HG03175 (cell line): ENCODE measurements around the gene KCNH1.

Source experiments
- ATAC-seq: cut with Tn5 transposase; IDR thresholded peaks from one replicate; pipeline ENCODE4 v1.9.1; 2021; ENCODE audit warnings: mild to moderate bottlenecking, moderate library complexity; ENCODE audit not compliant: unreplicated experiment

Gene KCNH1

GRCh38 chr1:210815641-210816550 is 318.1 kb downstream of the KCNH1 start:
- no peak for ATAC-seq

- no peak for ATAC-seq
These were observed 319.4 kb downstream of the KCNH1 start for GRCh38 chr1:210814382-210815123.

DNA sequence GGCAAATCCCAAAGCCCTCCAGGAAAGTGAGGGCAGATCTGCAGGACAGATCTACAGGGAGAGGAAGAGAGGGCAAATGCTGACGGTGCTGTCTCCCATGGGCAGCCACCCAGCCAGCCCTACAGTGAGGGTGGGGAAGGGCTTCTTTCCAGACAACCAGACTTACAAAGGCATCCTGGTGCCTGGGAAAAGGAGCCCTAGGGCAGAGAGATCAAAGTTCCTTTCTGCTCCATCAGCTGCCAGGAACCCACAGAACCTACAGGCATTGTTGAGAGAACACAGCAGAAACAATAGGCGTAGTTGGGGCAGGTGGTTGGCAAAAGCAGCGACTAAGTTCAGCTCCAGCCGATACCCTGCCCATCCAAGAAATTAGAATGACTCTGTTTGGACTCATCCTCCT is 332.4 kb downstream of the KCNH1 start:
- no peak for ATAC-seq

GRCh38 chr1:210800756-210801155 is 333.2 kb downstream of the KCNH1 start:
- ATAC-seq: no peak

DNA sequence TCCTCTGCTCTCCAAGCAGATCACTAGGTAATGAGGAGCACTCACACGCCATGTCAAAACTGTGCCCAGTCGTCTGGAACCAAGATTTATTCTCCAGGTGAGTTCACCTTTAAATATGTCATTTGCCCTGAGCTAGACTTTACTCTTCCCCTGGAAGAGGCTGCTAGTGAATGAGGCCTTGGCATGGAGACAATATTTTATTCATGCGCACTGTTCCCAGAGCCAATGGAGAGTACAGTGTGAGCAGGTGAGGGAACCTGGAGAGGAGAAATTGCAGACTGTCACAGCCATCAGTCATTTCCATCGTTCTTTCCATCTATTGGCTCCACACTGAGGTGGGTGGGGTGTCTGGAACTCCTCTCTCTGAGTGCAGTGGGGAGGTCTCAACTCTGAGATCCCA is 333.6 kb downstream of the KCNH1 start:
- no peak for ATAC-seq

DNA sequence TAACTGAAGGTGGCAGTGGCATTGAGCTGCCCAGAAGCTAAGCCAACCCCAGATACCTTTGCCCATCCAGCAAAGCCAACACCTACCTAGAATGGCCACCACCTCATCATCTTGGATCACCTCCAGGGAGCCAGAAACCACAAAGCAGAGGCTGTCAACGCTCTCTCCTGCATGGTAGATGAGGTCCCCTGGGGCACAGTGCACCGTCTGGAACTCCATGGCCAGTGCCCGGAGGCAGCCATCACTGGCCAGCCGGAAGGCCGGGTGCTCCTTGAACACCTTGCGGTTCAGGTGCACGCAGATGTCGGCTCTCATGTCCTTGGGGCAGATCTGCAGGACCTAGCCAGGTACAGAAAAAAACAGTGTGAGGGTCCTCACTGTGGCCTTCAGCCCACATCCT is 336.5 kb downstream of the KCNH1 start:
- ATAC-seq: no peak

DNA sequence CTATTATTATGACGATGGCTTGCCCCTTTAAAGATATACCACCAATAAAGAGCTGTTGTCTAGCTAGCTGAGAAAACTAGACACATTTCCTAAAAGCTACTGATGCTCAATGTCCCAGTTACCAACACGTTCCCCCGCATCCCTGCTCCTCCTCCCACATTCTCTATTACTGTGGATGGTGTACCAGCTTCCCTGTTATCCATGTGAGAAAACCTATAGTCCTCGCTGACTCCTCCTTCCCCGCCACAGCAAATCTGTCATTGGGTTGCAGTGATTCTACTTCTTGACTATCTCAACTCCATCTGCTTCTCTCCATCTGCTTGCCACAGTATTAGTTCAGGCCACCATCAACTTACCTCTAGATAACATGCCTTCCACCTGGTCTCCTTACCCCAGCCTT is 337.5 kb downstream of the KCNH1 start:
- no peak for ATAC-seq

DNA sequence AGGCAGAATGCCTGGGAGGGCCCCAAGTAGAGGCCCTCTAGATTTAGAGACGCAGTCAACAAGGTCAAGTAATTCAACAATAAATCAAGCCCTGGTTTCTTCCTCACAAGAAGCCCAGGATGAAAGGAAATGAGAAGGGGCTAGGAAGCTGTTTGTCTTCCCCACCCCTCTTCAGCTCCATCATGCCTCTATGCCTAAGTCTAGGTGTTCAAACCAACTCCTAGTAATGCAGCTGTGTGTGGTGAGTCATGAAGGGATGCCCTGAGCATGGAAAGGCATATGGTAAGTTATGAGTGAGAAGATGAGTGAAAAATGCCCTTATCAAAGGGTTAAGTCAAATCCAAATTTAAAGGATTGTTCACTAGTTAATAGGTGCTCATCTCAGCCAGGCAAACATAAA is 339.5 kb downstream of the KCNH1 start:
- ATAC-seq: no peak

DNA sequence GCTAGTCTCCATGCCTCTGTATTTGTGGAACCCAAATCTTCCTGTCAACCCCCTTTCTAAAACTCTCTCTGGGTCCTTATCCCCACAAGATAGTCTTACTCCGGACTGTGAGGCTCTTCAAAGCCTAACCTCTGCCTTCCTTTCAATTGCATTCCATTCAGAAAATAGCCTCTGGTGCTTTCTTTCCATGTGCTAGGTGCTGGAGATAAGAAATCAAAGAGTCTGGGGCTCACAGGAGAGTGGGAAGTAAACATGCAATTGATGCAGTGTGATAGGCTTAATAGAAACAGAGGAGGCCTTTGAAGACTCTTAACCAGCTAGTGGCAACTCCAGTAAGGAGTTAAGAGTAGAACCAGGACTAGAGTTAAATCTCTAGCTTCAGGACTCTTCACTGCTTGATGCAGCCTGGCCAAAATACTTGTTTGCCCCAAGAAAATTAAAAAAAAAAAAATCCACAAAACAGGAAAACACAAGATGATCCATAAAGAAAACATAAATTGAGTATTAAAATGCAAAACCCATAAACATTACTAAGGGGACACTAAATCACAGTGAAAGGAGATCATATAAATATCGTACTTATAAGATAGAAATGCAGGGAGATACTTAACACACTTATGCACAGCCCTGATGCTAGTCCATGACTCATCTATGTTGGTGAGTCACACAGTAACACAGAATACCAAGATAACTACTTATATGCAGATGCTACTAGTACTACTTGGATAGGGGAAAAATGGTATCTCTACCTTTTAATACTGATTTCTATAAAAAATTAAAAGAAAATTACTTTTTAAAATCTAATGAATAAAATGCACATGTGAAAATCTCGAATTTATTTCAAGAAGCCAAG is 341.5 kb downstream of the KCNH1 start:
- ATAC-seq: no peak

DNA sequence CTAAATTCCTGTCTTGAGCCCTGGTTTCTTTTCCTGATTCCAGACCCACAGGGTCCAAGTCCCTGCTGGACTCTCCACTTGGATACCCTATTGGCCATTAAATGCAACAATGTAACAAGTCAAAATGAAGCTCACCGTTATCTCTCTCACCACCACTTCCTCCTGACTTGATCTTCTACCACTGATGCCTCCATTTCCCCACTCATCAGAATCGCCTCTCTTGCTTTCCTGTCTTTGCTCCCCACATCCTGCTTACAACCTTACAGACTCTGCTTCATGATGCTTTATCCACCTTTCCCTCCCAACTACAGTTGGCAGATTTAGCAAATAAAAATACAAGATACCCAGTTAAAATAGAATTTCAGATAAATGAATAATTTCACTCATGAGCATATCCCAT is 343.8 kb downstream of the KCNH1 start:
- ATAC-seq: no peak

DNA sequence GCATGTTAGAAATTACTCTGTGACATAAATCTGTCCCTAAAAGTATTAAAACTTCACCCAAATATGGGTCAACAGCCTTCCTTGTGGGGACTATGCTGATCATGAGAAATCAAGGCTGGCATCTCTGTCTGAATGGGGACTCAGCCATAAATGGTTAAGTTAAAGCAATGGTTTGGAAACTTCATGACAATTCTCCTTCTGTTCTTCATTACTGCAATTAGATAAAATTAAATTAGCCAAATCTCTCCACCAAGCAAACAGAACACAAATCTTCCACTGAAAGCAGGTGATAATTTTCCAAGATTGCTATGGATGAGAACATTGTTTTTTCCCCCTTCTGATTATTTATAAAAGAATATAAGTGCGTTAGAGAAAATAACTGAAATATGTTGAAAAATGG is 346.1 kb downstream of the KCNH1 start:
- ATAC-seq: no peak

DNA sequence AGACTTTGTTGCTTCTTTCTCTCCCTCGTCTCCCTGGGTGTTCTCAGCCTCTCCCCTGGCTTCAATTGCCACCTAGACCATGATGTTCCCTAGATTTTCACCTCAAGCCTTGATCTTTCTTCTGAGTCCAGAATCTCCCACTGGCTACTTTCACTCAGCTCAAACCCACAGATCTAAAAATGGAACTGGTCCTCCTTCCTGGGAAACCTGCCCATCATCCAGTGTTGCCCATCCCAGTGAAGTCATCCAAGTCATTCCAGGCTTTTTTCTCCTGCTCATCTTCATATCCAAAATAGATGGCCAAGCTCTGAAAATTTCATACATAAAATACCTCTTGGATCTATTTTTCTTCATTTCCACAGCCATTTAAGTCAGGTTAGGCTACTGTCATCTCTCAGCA is 347.4 kb downstream of the KCNH1 start:
- no peak for ATAC-seq

DNA sequence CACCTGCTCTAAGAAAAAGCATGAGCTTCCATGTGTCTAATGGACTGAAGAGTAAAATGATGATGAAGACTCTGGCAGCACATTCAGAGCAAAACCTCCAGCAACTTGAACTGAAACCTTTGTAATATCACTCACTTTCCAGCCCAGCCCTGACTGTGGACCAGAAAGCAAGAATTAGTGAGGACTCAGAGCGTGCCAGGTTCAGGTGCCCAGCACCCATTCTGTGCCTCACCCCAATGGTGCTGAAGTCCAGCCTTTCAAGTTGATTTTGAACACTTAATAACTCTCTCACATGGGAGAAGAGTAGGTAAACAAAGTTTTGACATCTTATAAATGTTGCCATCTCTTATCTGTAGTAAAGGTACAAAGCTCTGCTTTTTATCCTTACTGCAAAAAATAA is 350.0 kb downstream of the KCNH1 start:
- ATAC-seq: no peak

DNA sequence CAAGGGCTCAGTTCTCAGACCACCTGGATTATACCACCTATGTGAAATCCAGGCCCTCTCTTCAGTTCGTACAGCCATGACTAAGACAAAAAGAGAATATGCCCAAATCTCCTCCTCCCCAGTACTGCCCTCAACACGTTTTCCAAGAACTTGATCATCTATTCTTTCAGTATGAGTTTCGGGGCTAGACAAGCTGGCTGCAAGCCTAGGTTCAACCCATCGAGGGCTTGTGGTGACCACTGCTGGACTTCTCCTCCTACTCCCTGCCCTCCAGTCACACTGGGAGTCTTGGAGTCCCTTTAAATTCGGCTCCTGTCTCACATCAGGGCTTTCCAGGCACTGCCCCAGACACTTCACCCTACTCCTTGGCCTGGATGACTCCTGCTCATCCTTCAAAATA is 352.3 kb downstream of the KCNH1 start:
- no peak for ATAC-seq

DNA sequence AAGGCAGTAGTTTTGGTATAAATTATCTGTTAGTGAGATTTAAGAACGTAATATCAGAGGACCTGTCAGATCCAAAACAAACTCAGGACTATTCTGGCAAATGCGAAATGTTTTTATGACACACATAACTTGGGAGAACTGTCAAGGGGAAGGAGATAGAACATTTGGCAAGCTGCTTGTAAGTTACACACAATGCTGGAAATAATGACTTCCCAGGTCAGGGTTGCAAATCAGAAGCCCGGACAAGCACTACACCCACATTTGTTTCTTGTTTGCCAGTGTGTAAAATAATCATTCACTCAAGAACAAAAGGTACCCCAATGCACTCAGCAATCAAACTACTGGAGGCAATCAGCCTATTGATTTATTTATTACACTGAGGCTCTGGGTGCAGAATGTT is 354.7 kb downstream of the KCNH1 start:
- ATAC-seq: no peak

DNA sequence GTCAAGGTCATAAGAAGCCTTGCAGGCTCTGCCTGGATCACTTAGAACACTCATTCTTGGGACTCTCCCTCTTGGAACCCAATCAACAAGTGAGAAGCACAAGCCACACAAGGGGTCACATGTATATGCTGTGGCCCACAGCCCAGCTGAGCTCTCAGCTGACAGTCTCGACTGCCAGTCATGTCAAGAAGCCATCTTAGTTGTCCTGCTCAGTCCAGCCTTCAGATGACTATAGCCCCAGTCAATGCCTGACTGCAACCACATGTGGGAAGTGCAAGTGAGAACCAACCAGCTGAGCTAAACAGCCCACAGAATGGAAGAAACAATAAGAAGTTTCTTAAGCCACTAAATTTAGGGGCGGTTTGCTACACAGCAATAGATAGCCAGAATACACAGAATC is 356.0 kb downstream of the KCNH1 start:
- ATAC-seq: no peak

- no peak for ATAC-seq
These were observed 357.2 kb downstream of the KCNH1 start for GRCh38 chr1:210776712-210777111.

DNA sequence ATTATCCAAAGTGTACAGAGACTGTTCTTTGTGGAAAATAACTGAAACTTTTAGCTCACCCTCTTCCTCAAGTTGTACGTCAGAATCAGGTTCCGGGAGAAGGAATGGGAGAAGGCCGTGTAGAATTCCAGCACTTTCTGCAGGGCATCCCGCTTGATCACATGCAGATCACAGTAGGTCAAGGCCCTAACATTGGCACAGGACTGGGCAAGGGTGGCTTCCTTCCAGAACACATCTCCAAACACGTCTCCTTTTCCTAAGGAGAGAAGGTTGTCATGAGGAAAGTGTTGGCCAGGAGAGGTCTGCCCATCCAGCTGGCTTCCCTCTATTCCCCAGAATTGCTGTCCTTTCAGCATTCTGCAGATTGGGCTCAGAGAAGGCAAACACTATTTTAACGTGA is 358.7 kb downstream of the KCNH1 start:
- ATAC-seq: no peak

- no peak for ATAC-seq
These were observed 360.5 kb downstream of the KCNH1 start for GRCh38 chr1:210773450-210773849.

- no peak for ATAC-seq
These were observed 362.8 kb downstream of the KCNH1 start for GRCh38 chr1:210771131-210771530.

GRCh38 chr1:210770396-210770984 is 363.5 kb downstream of the KCNH1 start:
- no peak for ATAC-seq
